Muscle layer of colon (tissue), 2 donors: ENCODE data around the gene ZMAT1.
"Not testable (repeated sequence)": the region's sequence is repeated elsewhere in the genome, so short reads cannot be mapped to it uniquely, and the experiment has no call there.

Experiments
- H3K27ac ChIP-seq: one replicate; pipeline ENCODE4 v1.7.0; 2013; ENCODE audit warnings: low read depth, mild to moderate bottlenecking, low read length, moderate library complexity
- H3K27me3 ChIP-seq, 2 donors: one replicate each; pipeline ENCODE4 v1.7.0; 2013; ENCODE audit warnings: low read length in 2 of 2, mild to moderate bottlenecking in 2 of 2; ENCODE audit not compliant: insufficient read depth in 2 of 2, control insufficient read depth in 1 of 2
- H3K36me3 ChIP-seq: one replicate; pipeline ENCODE4 v1.7.0; 2013; ENCODE audit warnings: mild to moderate bottlenecking, low read length; ENCODE audit not compliant: insufficient read depth
- H3K4me1 ChIP-seq: one replicate; pipeline ENCODE4 v1.7.0; 2013; ENCODE audit warnings: mild to moderate bottlenecking, low read length; ENCODE audit not compliant: insufficient read depth
- H3K4me3 ChIP-seq, 2 donors: one replicate each; pipeline ENCODE4 v1.7.0; 2013; ENCODE audit warnings: low read length in 2 of 2, low read depth in 1 of 2, mild to moderate bottlenecking in 1 of 2, moderate library complexity in 1 of 2
- H3K9ac ChIP-seq: one replicate; pipeline ENCODE4 v1.7.0; 2013; ENCODE audit warnings: low read length
- H3K9me3 ChIP-seq: one replicate; pipeline ENCODE4 v1.7.0; 2013; ENCODE audit warnings: mild to moderate bottlenecking, low read length
- donor health status: abdominal sarcoma.
- donor health status: Adenocarcinoma of cecum.

ZMAT1 gene

GRCh38 chrX:101931488-101932248 lies at the start of gene ZMAT1:
TSS of gene ZMAT1 (minus strand) at chrX:101932027. CDS start at chrX:101932008, 19 bp downstream.
- no peaks in the 10 kb centered on the region for H3K9me3 ChIP-seq
- H3K27me3 ChIP-seq: no peaks in the 10 kb centered on the region
- no peaks in the 10 kb centered on the region for H3K36me3 ChIP-seq
- H3K4me1 ChIP-seq: peaks cover 4% of the 10 kb centered on the region
- peak within 1 kb of the TSS; percentile 45 to 79 for H3K4me3 ChIP-seq
- H3K27ac ChIP-seq: peak within 1 kb of the TSS; percentile 63
- no peak within 1 kb of the TSS for H3K9ac ChIP-seq

GRCh38 chrX:101977106-101977505 lies 45.3 kb upstream of the ZMAT1 start:
- H3K27ac ChIP-seq: no peak overlapping the region
- H3K9ac ChIP-seq: no peak overlapping the region
- no peak overlapping the region for H3K4me3 ChIP-seq
- H3K9me3 ChIP-seq: no peaks in the 10 kb centered on the region
- no peaks in the 10 kb centered on the region for H3K4me1 ChIP-seq
- no peaks in the 10 kb centered on the region for H3K36me3 ChIP-seq
- no peaks in the 10 kb centered on the region for H3K27me3 ChIP-seq

GRCh38 chrX:101973066-101973465 lies 41.2 kb upstream of the ZMAT1 start:
- Histone ChIP-seq H3K27me3 (no peaks in the 10 kb centered on the region), H3K27ac (no peak overlapping the region), H3K4me3 (no peak overlapping the region), H3K4me1 (no peaks in the 10 kb centered on the region), H3K9me3 (no peaks in the 10 kb centered on the region), H3K9ac (no peak overlapping the region), H3K36me3 (no peaks in the 10 kb centered on the region)

GRCh38 chrX:101964923-101965539 lies 33.2 kb upstream of the ZMAT1 start:
- H3K36me3 ChIP-seq, H3K9ac ChIP-seq, H3K4me1 ChIP-seq, H3K27me3 ChIP-seq, H3K27ac ChIP-seq, H3K9me3 ChIP-seq, H3K4me3 ChIP-seq: not testable (repeated sequence)

GRCh38 chrX:101958139-101958538 lies 26.3 kb upstream of the ZMAT1 start:
- no peaks in the 10 kb centered on the region for H3K36me3 ChIP-seq
- no peak overlapping the region for H3K9ac ChIP-seq
- no peaks in the 10 kb centered on the region for H3K27me3 ChIP-seq
- no peak overlapping the region for H3K4me3 ChIP-seq
- H3K9me3 ChIP-seq: no peaks in the 10 kb centered on the region
- H3K4me1 ChIP-seq: no peaks in the 10 kb centered on the region
- no peak overlapping the region for H3K27ac ChIP-seq

GRCh38 chrX:101957174-101957573 lies 25.3 kb upstream of the ZMAT1 start:
- Histone ChIP-seq H3K4me1 (no peaks in the 10 kb centered on the region), H3K27me3 (no peaks in the 10 kb centered on the region), H3K9ac (no peak overlapping the region), H3K9me3 (no peaks in the 10 kb centered on the region), H3K4me3 (no peak overlapping the region), H3K27ac (no peak overlapping the region), H3K36me3 (no peaks in the 10 kb centered on the region)

GRCh38 chrX:101956556-101956955 lies 24.7 kb upstream of the ZMAT1 start:
- H3K27me3 ChIP-seq: no peaks in the 10 kb centered on the region
- H3K4me3 ChIP-seq: no peak overlapping the region
- no peak overlapping the region for H3K27ac ChIP-seq
- no peaks in the 10 kb centered on the region for H3K36me3 ChIP-seq
- H3K9me3 ChIP-seq: no peaks in the 10 kb centered on the region
- no peaks in the 10 kb centered on the region for H3K4me1 ChIP-seq
- H3K9ac ChIP-seq: no peak overlapping the region

- no peaks in the 10 kb centered on the region for H3K36me3 ChIP-seq
- no peak overlapping the region for H3K27ac ChIP-seq
- H3K4me3 ChIP-seq: no peak overlapping the region
- no peaks in the 10 kb centered on the region for H3K9me3 ChIP-seq
- H3K27me3 ChIP-seq: peaks cover 0 to 15% of the 10 kb centered on the region in 2 donors
- H3K4me1 ChIP-seq: no peaks in the 10 kb centered on the region
- H3K9ac ChIP-seq: no peak overlapping the region
Measured at GRCh38 chrX:101950581-101950980, 18.8 kb upstream of the ZMAT1 start.

- no peak overlapping the region for H3K9ac ChIP-seq
- no peaks in the 10 kb centered on the region for H3K36me3 ChIP-seq
- H3K27ac ChIP-seq: no peak overlapping the region
- no peaks in the 10 kb centered on the region for H3K27me3 ChIP-seq
- H3K9me3 ChIP-seq: no peaks in the 10 kb centered on the region
- no peak overlapping the region for H3K4me3 ChIP-seq
- peaks cover 4% of the 10 kb centered on the region for H3K4me1 ChIP-seq
Measured at GRCh38 chrX:101932249-101932570, 383 bp upstream of the ZMAT1 start.

- no peaks in the 10 kb centered on the region for H3K36me3 ChIP-seq
- peak overlapping the region; percentile 63 for H3K27ac ChIP-seq
- H3K4me1 ChIP-seq: peaks cover 4% of the 10 kb centered on the region
- H3K27me3 ChIP-seq: no peaks in the 10 kb centered on the region
- H3K9me3 ChIP-seq: no peaks in the 10 kb centered on the region
- no peak overlapping the region for H3K9ac ChIP-seq
- H3K4me3 ChIP-seq: peak overlapping the region; percentile 45 to 79
Measured at GRCh38 chrX:101931136-101931487, 715 bp downstream of the ZMAT1 start.

GRCh38 chrX:101925733-101926132 lies 6.1 kb downstream of the ZMAT1 start:
- Histone ChIP-seq H3K27ac (no peak overlapping the region), H3K36me3 (no peaks in the 10 kb centered on the region), H3K9ac (no peak overlapping the region), H3K4me1 (peaks cover 4% of the 10 kb centered on the region), H3K4me3 (no peak overlapping the region), H3K9me3 (no peaks in the 10 kb centered on the region), H3K27me3 (no peaks in the 10 kb centered on the region)

GRCh38 chrX:101918751-101919150 lies 13.1 kb downstream of the ZMAT1 start:
- no peaks in the 10 kb centered on the region for H3K9me3 ChIP-seq
- H3K27me3 ChIP-seq: no peaks in the 10 kb centered on the region
- no peak overlapping the region for H3K27ac ChIP-seq
- no peaks in the 10 kb centered on the region for H3K36me3 ChIP-seq
- no peak overlapping the region for H3K4me3 ChIP-seq
- H3K4me1 ChIP-seq: no peaks in the 10 kb centered on the region
- H3K9ac ChIP-seq: no peak overlapping the region
